Measurements from ENCODE around the gene FILIP1. TPM values are rescaled to one million over a fixed set of nuclear protein-coding genes. Genes with fewer than 3 reads are reported as not detected.
A peak's percentile ranks its signal among the peaks of the same experiment; 100 is the strongest.

Gene FILIP1
- total and polyA plus RNA-seq, 2 of the 4 experiments (the other 2 are of a cell fraction) = under 0.01 to 0.03 TPM

- no peak overlapping the region for H4K91ac ChIP-seq (ENCODE audit: insufficient read depth, low read depth, low read length)
- H2AFZ ChIP-seq (replicated peaks; ENCODE audit: low read length, poor library complexity) = no peak overlapping the region
- no peak overlapping the region for H2BK20ac ChIP-seq (ENCODE audit: low read depth, low read length)
- peak overlapping the region; percentile 53 for H2AK5ac ChIP-seq (ENCODE audit: low read depth, low read length)
- H3K4me1 ChIP-seq (ENCODE audit: control insufficient read depth, insufficient read depth, low read length) = peaks cover 6% of the 10 kb centered on the region
- H3K4ac ChIP-seq (ENCODE audit: low read depth, low read length) = no peak overlapping the region
- H2BK15ac ChIP-seq (ENCODE audit: low read depth, low read length) = no peak overlapping the region
- dilution Hi-C loops (cut with HindIII; ENCODE audit: low sequenced_read_pairs, unreplicated experiment) (no loop called here), intact Hi-C loops (cut with micrococcal nuclease) (loop anchor here (5.0 kb wide), 2 partner anchors 161 to 246 kb away; partner anchors contain the start of gene TMEM30A), in situ Hi-C loops (cut with MboI; ENCODE audit: low sequenced_read_pairs) (no loop called here)
- H2BK5ac ChIP-seq (ENCODE audit: low read depth, low read length, poor library complexity, severe bottlenecking) = no peak overlapping the region
- H3K56ac ChIP-seq (ENCODE audit: extremely low read depth, insufficient read depth, low read length) = no peak overlapping the region
- ATAC-seq (ENCODE audit: low read depth) (0 out of 2 replicates have a peak, but pooled peaks have one; percentile 7), DNase-seq (peak; percentile 27)
- H3K36me3 ChIP-seq (ENCODE audit: control insufficient read depth, insufficient read depth, low read length) = no peaks in the 10 kb centered on the region
- peak overlapping the region; percentile 52; the same call in 1 of the 2 replicates for H3K4me2 ChIP-seq (ENCODE audit: low read depth, low read length)
- peak overlapping the region; percentile 61 for H3K18ac ChIP-seq (ENCODE audit: low read depth, low read length)
- H3K9ac ChIP-seq (ENCODE audit: low read depth, low read length) = no peak overlapping the region
- no peaks in the 10 kb centered on the region for H4K20me1 ChIP-seq (ENCODE audit: insufficient read depth, low read length)
- no peaks in the 10 kb centered on the region; the same call in 1 of the 2 replicates for H3K27me3 ChIP-seq (ENCODE audit: control insufficient read depth, insufficient read depth, low read length)
- H3K79me1 ChIP-seq (ENCODE audit: low read depth in 1 of 2, low read length in 2 of 2) = no peaks in the 10 kb centered on the region
- WGBS, 2 experiments (ENCODE audit: extremely low coverage in 2 of 2, insufficient read length in 1 of 2) = no CpG with 5 or more reads among the region's 2 CpGs
- H4K8ac ChIP-seq (ENCODE audit: low read depth in 2 of 2, low read length in 2 of 2) = no peak overlapping the region
- TF ChIP-seq CEBPB (IDR thresholded peaks at IDR 0.05; ENCODE audit: low read depth, low read length) (peak; percentile 59), CTCF (conservative IDR thresholded peaks at IDR 0.05; ENCODE audit: low read depth, low read length) (no peak)
- no peaks in the 10 kb centered on the region for H3K9me3 ChIP-seq (ENCODE audit: control insufficient read depth, insufficient read depth, low read length)
- no TSS peak for BruUV-seq (replicated peaks)
- H3K14ac ChIP-seq (replicated peaks; ENCODE audit: low read depth, low read length) = no peak overlapping the region
- no peak overlapping the region for H2BK120ac ChIP-seq (ENCODE audit: low read depth, low read length)
- peak overlapping the region; percentile 37; the same call in 1 of the 2 replicates for H4K5ac ChIP-seq (ENCODE audit: low read depth, low read length)
- no peak overlapping the region for H3K23ac ChIP-seq (ENCODE audit: low read depth, low read length)
- H3K27ac ChIP-seq (ENCODE audit: insufficient read depth, low read length) = no peak overlapping the region
- no peak overlapping the region for H2AK9ac ChIP-seq (replicated peaks; ENCODE audit: low read depth, low read length, poor library complexity)
- H3K9me1 ChIP-seq (ENCODE audit: insufficient read depth, low read length) = no peaks in the 10 kb centered on the region
- CTCF ChIA-PET = interaction anchor here (0.7 to 1.0 kb wide), 3 partner anchors 160 to 261 kb away, joined by 3 to 4 read pairs (median 3); no protein-coding TSS in a partner anchor
- H3K4me3 ChIP-seq (ENCODE audit: insufficient read depth, low read depth, low read length) = no peak overlapping the region
- POLR2A ChIA-PET (ENCODE audit: unreplicated experiment) = interaction anchor here (0.5 kb wide), 1 partner anchor 231 kb away, joined by 4 read pairs; no protein-coding TSS in a partner anchor
Measured at GRCh38 chr6:75528423-75528822, 34.8 kb upstream of the FILIP1 start.

Data from IMR-90 (cell line).